IPS-NIHi7 (cell line): ENCODE measurements around the gene NEGR1.
"Not testable (repeated sequence)": the region's sequence is repeated elsewhere in the genome, so short reads cannot be mapped to it uniquely, and the experiment has no call there.

Experiments used
- DNase-seq: peaks from one replicate; pipeline ENCODE4 v3.0.0; 2012; ENCODE audit warnings: mixed read lengths; ENCODE audit errors: extremely low spot score

Gene NEGR1

DNA sequence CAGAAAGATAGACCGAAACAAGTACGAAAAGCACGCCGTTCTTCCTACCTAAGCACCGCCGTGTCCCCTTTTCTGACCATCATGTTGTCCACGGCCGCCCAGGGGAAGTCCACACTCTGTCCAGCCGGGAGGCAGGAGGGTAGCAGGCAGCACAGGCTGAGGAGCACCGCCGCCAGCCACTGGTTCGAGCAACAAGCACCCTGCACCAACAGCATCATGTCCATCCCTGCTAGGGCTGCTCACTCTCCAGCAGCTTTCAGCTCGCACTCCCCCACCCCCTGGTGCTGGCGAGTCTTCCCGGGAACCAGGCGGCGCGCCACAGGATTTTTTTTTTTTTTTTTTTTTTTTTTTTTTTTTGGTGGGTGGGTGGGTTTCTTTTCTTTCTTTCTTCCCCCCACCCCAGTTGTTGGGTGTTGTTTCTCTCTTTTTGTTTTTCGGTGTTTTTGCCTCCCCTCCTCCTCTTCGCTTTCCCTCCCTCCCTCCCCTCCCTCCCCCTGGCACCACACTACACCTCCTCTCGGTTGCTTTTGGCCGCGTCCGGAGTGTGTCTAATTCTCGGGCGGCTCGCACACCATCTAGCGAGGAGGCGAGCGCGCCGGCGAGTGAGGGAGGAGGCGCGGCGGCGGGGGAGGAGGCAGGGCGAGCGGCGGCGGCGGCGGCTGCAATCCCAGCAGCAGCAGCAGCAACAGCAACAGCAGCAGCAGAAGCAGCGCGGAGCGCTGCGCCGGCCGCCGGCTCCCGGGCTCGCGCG, at the start of gene NEGR1:
Gene NEGR1 (minus strand): TSS at position 269 of the 751 bp plus-strand sequence.
- peak; percentile 70 for DNase-seq

DNA sequence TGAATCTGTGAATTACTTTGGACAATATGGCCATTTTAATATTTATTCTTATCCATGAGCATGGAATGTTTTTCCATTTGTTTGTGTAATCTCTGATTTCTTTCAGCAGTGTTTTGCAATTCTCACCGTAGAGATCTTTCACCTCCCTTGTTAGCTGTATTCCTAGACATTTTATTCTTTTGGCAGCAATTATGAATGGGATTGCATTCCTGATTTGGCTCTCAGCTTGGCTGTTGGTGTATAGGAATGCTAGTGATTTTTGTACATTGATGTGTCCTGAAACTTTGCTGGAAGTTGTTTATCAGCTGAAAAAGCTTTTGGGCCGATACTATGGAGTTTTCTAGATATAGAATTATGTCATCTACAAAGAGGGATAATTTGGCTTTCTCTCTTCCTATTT, 44.2 kb upstream of the NEGR1 start:
- no peak for DNase-seq

DNA sequence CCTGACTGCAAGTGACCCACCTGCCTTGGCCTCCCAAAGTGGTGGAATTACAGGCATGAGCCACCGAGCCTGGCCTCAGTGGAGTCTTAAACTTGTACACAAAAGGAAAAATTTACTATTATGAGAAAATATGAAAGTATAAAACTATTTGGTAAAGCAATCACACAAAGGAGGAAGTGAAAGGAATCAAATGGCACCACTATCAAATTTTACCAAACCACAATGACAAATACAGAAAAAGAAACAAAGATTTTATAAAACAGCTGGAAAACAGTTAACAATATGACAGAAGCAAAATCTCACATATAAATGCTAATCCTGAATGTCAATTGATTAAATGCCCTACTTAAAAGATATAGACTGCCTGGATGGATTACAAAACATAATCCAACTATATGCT, 42.1 kb upstream of the NEGR1 start:
- DNase-seq, result no peak

DNA sequence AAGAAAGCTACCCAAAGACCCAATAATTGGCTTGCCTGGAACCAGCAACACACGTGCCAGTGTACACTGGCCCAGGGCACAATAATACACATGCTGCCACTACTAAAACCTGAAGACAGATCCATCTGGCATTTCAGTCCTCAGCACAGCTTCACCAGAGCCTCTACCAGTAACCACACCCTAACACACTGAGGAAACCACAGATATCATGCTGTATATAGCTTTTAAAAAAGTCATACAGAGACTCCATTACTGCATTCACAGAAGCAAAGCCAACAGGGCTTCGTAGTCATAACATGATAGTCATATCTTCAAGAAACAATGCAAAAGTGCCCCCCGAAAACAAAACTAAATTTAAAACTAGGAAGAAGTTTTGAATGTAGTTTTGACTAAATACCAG, 40.6 kb upstream of the NEGR1 start:
- no peak for DNase-seq

DNA sequence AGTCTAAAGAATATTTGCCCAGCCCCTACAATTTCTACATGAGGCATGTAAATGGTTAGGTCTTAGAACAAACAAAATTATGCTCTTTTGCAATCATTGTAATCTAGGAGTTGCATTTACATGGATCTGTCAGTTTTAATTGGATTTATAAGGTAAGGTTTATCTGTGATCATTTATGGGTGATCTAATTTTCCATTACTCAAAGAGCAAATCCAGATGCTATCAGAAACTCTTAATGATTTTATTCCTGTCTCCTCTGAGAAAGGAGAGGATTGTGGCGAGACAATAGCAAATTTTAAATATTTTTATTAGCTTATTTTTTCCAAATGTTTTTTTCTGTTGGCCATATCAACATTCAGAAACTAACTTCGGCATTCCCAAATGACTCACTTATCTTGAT, 14.2 kb upstream of the NEGR1 start:
- DNase-seq, result no peak

DNA sequence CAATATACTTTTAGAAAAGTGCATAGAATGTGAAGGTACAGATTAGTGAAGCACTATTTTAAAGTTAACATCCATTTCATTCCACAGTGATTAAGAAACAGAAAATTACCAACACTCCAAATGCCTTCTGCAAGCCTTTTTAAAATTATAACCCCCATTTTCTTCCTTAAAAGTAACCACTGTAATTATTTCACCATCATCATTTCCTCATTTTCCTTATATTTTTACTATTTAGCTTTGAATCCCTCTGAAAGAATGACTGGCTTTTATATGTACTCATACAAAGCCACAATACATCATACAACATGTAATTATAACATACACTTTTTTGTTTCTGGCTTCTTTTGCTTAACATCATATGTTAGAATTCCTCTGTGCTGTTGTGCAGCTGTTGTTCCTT, 6.5 kb upstream of the NEGR1 start:
- DNase-seq, result no peak

DNA sequence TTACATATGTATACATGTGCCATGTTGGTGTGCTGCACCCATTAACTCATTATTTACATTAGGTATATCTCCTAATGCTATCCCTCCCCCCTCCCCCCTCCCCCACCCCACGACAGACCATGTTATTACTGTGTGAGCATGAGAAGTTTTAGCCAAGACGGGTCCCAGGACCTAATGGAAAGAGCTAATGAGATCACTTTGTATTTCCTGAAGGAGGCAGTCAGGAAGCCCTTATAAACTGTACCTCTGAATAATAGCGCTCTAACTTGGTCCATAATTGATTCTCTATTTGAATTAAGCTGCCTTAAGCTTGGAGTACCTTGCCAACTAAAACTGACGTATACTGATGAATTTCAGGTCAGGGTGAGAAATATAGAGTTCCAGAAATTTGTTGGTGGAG, 4.1 kb upstream of the NEGR1 start:
- no peak for DNase-seq

DNA sequence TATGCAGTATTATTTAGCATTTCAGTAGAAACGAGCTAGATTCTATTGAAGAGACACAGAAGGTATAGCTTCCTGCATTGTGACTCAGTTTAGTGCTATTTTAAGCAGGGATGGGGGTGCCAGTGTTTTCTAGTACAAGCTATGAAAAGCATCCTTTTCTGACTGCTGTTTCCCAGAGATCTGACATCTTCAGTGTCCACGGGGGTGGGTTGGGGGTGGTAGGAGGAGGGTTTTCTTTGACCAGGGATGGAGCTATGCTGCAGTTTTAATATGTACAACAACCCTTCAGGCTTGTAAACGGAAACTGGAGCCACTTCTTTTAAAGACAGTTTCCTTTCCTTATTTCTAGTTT, 2.7 kb upstream of the NEGR1 start:
- no peak for DNase-seq

DNA sequence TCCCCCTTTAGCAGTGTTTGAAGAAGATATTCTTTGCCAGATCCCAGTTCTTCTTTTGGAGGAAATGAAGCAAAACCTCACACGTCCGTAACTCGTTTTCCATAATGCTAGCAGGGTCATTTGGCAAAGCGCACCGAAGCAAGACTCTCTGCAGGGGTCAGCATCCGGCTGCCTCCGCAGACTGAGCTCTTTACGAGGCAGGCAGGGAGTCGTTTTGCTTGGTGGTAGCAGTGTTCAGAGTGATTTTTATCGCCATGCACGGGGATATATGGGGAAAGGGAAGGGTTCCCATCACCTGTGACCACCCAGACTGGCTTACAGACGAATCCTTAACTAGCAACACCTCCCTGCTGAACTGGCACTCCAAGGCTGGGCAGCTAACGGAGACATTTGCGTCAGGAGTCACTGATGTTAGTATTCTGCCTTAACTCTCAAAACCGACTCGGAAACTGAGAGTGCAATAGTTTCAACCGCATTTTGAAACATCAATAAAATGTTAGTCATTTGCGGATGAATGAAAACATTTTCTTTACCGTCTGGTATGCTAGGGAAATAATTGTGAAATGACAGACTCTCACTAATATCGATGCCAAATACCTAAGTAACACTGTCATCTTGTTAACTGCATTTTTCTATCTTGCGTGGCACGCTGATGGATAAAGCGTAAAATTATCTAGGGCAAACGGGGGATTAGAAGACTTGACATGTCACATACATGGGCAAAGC, 2.2 kb upstream of the NEGR1 start:
- peak; percentile 20 for DNase-seq

DNA sequence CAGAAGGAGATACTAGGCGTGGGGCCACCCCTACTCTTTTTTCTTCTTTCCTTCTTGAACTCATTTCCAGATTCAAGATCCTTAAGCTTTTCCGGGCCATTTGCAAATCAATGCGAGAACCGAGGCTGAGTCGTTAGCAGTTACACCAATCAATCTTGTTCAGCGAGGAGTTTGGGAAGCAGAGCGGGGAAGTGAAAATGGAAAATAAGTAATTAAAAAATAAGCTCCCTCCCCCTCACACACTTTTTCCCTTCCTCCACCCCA, 1.7 kb upstream of the NEGR1 start:
- DNase-seq, result no peak

DNA sequence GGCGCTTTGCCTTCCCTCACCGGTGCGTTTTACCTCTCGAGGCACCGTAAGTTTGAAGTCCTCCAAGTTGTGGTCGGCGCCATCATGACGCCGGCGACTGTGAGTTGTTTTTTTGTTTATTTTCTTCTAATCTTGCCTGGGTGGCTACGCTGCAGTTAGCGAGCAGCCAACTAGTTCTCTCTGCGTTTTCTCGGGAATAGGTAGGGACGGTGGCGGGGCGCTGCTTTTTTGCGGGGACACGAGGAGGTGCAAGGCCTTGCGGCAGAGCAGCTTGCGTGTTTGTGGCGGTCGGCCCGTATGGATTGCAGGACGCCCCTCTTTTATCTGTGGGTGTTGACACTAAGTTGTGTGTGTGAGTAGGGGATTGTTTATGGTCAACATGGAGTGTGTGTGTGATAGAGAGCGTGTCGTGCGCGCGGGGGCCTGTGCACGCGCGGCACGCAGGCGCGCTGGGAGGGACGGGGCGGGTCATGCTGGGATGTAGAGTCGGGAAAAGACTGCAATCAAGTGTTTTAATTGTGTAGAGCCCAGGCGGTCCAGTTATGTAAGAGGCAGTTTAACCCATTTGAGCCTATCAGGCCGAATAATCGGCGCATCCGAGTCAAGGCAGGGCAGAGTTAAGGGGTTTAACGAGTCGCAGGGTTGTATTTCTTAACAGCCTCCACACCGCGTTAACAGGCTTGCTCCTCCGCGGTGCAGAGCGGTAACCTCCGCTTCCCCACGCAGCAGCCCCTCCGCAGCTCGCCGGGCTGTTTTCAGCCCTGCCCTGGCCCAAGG, 1.2 kb upstream of the NEGR1 start:
- DNase-seq, result peak; percentile 18

DNA sequence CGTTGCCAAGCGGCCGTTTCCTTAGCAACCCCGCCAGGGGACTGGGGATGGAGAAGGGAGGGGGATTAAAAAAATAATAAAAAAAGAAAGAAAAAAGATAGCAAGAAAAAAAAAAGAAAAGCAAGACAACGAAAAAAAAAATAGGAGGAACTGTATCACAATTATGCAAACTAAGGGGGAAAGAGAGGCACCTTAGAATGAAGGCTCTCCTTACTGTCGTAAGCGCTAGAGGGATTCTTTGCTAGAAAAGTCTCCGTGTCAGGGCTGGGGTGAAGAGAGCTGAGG, 625 bp upstream of the NEGR1 start:
- no peak for DNase-seq

DNA sequence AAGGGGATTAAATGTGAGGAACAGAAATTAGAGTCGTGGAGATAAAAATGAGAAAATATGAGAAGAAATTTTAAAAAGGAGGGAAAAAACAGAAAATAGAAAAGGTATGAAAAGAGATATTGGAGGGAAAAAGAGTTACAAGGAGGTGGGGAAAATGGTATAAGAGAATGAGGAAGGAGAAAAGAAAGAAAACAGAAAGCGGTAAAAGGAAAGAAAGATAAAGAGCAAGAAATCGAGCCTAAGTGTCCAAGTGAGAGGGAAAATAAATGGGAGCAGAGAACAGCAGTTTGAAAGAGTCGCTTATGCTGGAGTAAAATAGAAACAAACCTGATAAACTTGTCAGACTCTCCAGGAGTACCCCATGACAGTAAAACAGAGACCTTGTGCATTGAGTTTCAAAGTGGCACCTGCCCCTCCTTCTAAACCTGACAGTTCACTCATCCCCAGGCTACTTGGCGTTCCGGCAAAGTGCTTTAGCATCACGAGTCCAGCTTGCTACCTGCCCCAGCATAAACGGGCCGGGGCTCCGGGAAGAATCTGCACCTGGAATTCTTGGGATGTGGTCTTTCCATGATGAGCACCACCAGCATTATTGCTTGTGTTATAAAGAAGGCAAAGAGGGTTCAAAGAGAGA, 585 bp downstream of the NEGR1 start:
- DNase-seq, result peak; percentile 5

DNA sequence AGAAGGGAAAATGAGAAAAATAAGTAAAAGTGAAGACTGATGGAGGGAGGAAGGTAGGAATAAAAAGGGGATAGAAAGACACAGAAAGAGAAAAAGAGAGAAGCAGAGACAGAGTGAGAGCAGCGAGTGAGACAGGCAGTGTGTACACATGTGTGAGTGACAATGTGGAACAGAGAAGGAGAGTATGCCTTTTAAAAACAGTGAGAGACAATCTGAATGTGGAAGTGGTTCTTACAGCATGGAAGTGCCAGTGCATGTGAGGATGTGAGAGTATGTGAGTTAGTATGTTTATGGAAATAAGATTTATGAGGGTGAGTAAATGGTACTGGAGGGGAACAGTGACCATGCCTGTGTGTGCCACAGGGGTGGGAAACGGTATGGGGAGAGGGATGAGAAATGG, 1.2 kb downstream of the NEGR1 start:
- no peak for DNase-seq

DNA sequence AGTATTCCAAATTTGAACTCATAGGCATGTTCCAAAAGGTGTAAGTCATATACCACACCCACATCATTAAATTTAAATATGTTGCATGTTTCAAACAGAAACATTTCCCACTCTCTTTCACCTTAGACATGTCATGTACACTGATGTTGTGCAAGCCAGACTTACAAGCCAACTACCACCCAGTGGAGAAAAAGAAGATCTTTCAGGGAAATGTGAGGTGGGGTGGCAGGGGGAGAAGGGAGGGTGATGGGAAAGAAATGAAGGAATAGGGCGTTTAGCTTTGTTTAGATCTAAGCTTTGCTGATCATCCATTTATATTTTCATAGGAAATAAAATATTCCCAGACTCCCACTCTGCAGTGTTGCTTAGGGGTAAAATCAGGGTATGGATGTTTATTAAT, 1.6 kb downstream of the NEGR1 start:
- no peak for DNase-seq

DNA sequence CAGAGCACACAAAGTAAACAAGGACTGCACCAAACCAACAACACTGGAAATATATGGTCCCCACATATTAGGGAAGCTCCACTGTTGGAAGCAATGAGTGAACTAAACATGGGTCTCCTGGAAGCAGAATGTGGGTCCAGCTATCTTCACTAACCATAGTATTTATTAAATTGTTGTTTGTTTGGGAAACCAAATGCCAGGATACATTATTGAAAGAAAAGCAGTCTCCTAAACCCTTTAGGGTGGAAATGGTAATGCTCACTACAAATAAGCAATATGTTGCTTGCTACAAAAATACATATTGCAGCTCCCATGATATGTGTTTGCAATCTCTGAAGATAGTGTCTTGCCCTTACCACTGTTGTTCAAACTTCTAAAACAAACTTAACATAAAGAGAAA, 2.2 kb downstream of the NEGR1 start:
- DNase-seq, result no peak

DNA sequence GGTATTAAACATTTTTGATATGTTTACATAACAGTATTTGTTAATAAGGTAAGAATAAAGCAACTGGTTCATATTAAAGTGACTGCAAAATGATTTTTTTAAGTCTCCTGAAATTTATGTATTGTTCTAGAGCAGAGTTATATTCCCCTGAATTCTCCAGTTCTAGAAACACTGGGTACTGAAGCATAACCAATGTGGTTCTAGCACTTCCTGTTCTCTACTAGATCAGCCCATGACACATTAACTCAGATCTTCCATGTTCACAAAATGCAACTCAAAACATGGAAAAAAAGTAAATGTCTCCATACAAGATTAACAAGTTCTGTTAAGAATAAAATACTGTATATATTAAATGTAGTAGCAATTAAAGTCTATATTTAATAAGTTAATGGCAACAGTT, 3.9 kb downstream of the NEGR1 start:
- DNase-seq, result no peak

DNA sequence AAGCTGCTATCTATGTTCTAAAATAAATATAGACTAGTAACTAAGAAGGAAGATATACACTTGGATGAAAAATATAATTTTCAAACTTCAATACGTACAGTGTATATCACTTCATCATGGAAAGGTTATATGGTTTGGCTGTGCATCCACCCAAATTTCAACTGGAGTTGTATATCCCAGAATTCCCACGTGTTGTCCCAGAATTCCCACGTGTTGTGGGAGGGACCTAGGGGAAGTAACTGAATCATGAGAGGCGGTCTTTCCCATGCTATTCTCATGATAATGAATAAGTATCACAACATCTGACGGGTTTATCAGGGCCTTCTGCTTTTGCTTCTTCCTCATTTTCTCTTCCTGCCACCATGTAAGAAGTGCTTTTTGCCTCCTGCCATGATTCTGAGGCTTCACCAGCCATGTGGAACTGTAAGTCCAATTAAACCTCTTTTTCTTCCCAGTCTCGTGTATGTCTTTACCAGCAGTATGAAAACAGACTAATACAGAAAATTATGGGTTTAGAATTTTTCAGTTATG, 10.7 kb downstream of the NEGR1 start:
- no peak for DNase-seq

DNA sequence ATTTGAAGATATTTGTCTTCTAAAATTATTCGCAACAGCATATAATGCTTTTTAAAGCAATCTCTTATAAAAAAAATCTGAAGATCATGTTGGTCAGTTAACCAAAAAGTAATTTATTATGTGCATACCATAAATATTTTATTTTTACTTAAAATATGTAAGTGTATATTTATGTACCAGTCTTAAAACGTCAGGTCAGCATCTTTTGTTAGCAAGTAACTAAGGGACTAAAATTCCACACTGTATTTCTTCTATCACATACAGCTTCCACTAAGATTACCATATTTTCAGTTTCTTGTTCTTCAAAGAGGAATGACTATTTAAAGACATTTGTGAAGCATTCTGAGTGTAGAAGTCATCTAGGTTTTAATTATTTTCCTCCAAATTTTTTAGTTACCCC, 19.6 kb downstream of the NEGR1 start:
- no peak for DNase-seq

DNA sequence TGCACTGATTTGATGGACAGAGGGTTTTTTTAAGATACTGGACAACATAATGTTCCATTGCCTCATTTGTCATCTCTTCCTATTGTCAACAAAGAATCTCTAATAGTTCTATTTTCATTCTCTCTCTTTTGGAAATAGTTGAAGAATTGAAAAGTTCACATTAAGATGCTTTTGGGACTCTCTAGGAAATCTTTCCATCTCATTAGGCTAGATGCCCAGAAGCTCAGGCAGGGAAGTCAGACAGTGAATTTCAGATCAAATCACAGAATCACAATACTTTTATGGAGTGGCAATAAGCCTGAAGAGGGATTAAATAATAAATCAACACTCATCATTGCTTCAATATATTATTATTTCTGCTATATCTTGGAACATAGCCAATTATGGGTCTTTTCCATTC, 29.2 kb downstream of the NEGR1 start:
- DNase-seq, result no peak

DNA sequence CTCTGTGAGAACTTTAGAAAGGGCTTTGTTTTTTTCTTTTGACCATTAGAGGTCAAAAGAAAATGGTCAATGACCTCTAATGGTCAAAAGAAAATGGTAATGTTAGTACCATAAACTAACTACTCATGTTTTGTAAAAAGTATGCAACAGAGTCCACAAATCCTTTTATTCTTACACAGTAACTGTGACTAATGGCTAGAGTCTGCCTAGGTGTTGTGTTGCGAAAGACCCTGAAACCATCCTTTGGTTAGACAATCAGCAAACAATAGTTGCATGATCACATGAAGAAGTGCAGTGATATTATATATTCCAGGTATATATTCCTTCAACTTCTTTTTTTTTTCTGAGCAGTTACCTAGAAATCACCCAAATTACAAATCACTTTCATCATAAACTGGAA, 40.9 kb downstream of the NEGR1 start:
- DNase-seq, result no peak

DNA sequence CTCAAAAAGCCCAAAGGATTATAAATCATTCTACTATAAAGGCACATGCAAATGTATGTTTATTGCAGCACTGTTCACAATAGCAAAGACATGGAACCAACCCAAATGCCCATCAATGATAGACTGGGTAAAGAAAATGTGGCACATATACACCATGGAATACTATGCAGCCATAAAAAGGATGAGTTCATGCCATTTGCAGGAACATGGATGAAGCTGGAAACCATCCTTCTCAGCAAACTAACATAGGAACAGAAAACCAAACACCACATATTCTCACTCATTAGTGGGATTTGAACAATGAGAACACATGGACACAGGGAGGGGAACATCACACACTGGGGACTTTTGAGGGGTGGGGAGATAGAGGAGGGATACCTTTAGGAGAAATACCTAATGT, 46.4 kb downstream of the NEGR1 start:
- not testable (repeated sequence) for DNase-seq

DNA sequence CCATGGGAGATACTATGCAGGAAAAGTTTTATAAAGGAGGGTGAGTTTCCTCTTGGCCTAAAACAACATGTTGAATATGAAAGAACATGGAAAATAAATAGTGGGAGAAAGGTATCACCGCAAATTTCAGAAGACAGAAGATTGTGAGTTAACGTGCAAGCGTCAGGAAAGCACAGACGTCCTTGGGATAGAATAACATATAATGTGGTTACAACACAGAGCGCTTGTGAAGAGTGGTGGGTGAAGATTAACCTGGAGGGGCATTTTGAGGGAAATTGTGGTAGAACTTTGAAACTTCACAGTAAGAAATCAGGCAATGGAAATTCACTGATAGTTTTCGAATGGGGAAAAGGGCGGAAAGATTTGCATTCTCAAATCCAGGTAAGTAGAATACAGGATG, 47.3 kb downstream of the NEGR1 start:
- DNase-seq, result no peak
